IPS-18a (cell line): ENCODE data around the gene ALB.

Source experiments
- H3K27ac ChIP-seq: one replicate; pipeline ENCODE4 v1.5.1; 2013; ENCODE audit warnings: low read length
- H3K27me3 ChIP-seq: one replicate; pipeline ENCODE4 v1.6.1; 2013; ENCODE audit warnings: mild to moderate bottlenecking, low read length; ENCODE audit not compliant: control insufficient read depth, insufficient read depth
- H3K36me3 ChIP-seq: one replicate; pipeline ENCODE4 v1.6.1; 2013; ENCODE audit warnings: low read depth, low read length; ENCODE audit not compliant: control insufficient read depth
- H3K4me1 ChIP-seq: one replicate; pipeline ENCODE4 v1.6.1; 2013; ENCODE audit warnings: low read depth, low read length; ENCODE audit not compliant: control insufficient read depth
- H3K4me3 ChIP-seq: one replicate; pipeline ENCODE4 v1.5.1; 2013; ENCODE audit warnings: low read length
- H3K9ac ChIP-seq: one replicate; pipeline ENCODE4 v1.6.1; 2013; ENCODE audit warnings: mild to moderate bottlenecking, low read length, moderate library complexity
- H3K9me3 ChIP-seq: one replicate; pipeline ENCODE4 v1.6.1; 2013; ENCODE audit warnings: low read depth, low read length; ENCODE audit not compliant: control insufficient read depth

Gene ALB

DNA sequence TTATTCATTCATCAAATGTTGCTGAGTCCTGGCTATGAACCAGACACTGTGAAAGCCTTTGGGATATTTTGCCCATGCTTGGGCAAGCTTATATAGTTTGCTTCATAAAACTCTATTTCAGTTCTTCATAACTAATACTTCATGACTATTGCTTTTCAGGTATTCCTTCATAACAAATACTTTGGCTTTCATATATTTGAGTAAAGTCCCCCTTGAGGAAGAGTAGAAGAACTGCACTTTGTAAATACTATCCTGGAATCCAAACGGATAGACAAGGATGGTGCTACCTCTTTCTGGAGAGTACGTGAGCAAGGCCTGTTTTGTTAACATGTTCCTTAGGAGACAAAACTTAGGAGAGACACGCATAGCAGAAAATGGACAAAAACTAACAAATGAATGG, 30.2 kb downstream of the ALB start:
- Histone ChIP-seq H3K9me3 (no peaks in the 10 kb centered on the region), H3K36me3 (no peaks in the 10 kb centered on the region), H3K27me3 (no peaks in the 10 kb centered on the region), H3K4me1 (no peaks in the 10 kb centered on the region), H3K4me3 (no peak overlapping the region), H3K9ac (no peak overlapping the region), H3K27ac (no peak overlapping the region)

- H3K27ac ChIP-seq, result no peak within 1 kb of the TSS
- no peak within 1 kb of the TSS for H3K9ac ChIP-seq
- no peaks in the 10 kb centered on the region for H3K4me1 ChIP-seq
- no peak within 1 kb of the TSS for H3K4me3 ChIP-seq
- no peaks in the 10 kb centered on the region for H3K9me3 ChIP-seq
- no peaks in the 10 kb centered on the region for H3K27me3 ChIP-seq
- H3K36me3 ChIP-seq, result no peaks in the 10 kb centered on the region
These were observed 31.9 kb downstream of the ALB start, which contains the start of gene AFP for GRCh38 chr4:73435984-73436383. TSS of gene AFP (plus strand) at chr4:73436221. CDS start at chr4:73436263, 42 bp downstream.

- Histone ChIP-seq H3K36me3 (no peaks in the 10 kb centered on the region), H3K4me3 (no peak overlapping the region), H3K27ac (no peak overlapping the region), H3K27me3 (no peaks in the 10 kb centered on the region), H3K4me1 (no peaks in the 10 kb centered on the region), H3K9ac (no peak overlapping the region), H3K9me3 (no peaks in the 10 kb centered on the region)
These were observed 32.8 kb downstream of the ALB start for GRCh38 chr4:73436674-73437557.

DNA sequence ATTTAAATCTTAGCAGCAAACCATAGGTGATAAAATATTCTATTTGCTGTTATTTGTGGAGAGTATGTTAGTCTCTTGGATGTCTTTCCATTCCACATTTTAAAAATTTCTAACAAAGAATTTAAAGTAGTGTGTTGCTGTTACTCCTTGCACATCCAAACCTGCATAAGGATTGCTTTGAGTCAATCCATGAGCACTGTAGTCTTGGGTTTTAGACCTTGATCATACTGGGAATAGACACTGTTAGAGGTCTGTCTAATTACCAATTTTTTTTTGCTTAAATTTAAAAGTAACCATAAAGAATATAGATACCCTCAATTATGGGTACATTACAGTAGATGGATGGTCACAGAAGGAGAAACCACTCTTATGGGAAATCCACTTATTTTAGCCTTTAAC, 33.5 kb downstream of the ALB start:
- no peak overlapping the region for H3K9ac ChIP-seq
- no peak overlapping the region for H3K4me3 ChIP-seq
- H3K36me3 ChIP-seq, result no peaks in the 10 kb centered on the region
- H3K9me3 ChIP-seq, result no peaks in the 10 kb centered on the region
- no peaks in the 10 kb centered on the region for H3K4me1 ChIP-seq
- no peaks in the 10 kb centered on the region for H3K27me3 ChIP-seq
- no peak overlapping the region for H3K27ac ChIP-seq

GRCh38 chr4:73438048-73438447, 34.0 kb downstream of the ALB start:
- Histone ChIP-seq H3K36me3 (no peaks in the 10 kb centered on the region), H3K27ac (no peak overlapping the region), H3K27me3 (no peaks in the 10 kb centered on the region), H3K9me3 (no peaks in the 10 kb centered on the region), H3K4me1 (no peaks in the 10 kb centered on the region), H3K4me3 (no peak overlapping the region), H3K9ac (no peak overlapping the region)

GRCh38 chr4:73438582-73439215, 34.6 kb downstream of the ALB start:
- Histone ChIP-seq H3K27ac (no peak overlapping the region), H3K27me3 (no peaks in the 10 kb centered on the region), H3K9ac (no peak overlapping the region), H3K4me3 (no peak overlapping the region), H3K9me3 (no peaks in the 10 kb centered on the region), H3K4me1 (no peaks in the 10 kb centered on the region), H3K36me3 (no peaks in the 10 kb centered on the region)

GRCh38 chr4:73439445-73439844, 35.4 kb downstream of the ALB start:
- Histone ChIP-seq H3K9me3 (no peaks in the 10 kb centered on the region), H3K27ac (no peak overlapping the region), H3K4me3 (no peak overlapping the region), H3K27me3 (no peaks in the 10 kb centered on the region), H3K36me3 (no peaks in the 10 kb centered on the region), H3K4me1 (no peaks in the 10 kb centered on the region), H3K9ac (no peak overlapping the region)

- H3K4me3 ChIP-seq, result no peak overlapping the region
- no peaks in the 10 kb centered on the region for H3K9me3 ChIP-seq
These were observed 35.9 kb downstream of the ALB start for GRCh38 chr4:73439991-73440390.

GRCh38 chr4:73440653-73441052, 36.6 kb downstream of the ALB start:
- Histone ChIP-seq H3K9me3 (no peaks in the 10 kb centered on the region), H3K36me3 (no peaks in the 10 kb centered on the region), H3K4me3 (no peak overlapping the region)

More at GRCh38 chr4:73439991-73440390, 35.9 kb downstream of the ALB start:
- Histone ChIP-seq H3K27ac (no peak overlapping the region), H3K27me3 (no peaks in the 10 kb centered on the region), H3K4me1 (no peaks in the 10 kb centered on the region), H3K9ac (no peak overlapping the region), H3K36me3 (no peaks in the 10 kb centered on the region)

GRCh38 chr4:73442275-73442674, 38.2 kb downstream of the ALB start:
- H3K27me3 ChIP-seq, result no peaks in the 10 kb centered on the region
- H3K9me3 ChIP-seq, result no peaks in the 10 kb centered on the region
- no peaks in the 10 kb centered on the region for H3K4me1 ChIP-seq
- H3K4me3 ChIP-seq, result no peak overlapping the region
- no peaks in the 10 kb centered on the region for H3K36me3 ChIP-seq
- H3K27ac ChIP-seq, result no peak overlapping the region
- no peak overlapping the region for H3K9ac ChIP-seq

More at GRCh38 chr4:73440653-73441052, 36.6 kb downstream of the ALB start:
- Histone ChIP-seq H3K9ac (no peak overlapping the region), H3K27me3 (no peaks in the 10 kb centered on the region), H3K27ac (no peak overlapping the region), H3K4me1 (no peaks in the 10 kb centered on the region)

- H3K27ac ChIP-seq, result no peak overlapping the region
- no peaks in the 10 kb centered on the region for H3K4me1 ChIP-seq
- H3K9ac ChIP-seq, result no peak overlapping the region
- no peak overlapping the region for H3K4me3 ChIP-seq
- H3K36me3 ChIP-seq, result no peaks in the 10 kb centered on the region
- H3K9me3 ChIP-seq, result no peaks in the 10 kb centered on the region
- H3K27me3 ChIP-seq, result no peaks in the 10 kb centered on the region
These were observed 39.1 kb downstream of the ALB start for GRCh38 chr4:73443224-73443623.
